Esophagus muscularis mucosa (tissue), 4 donors: Measurements from ENCODE around the gene DHX32.

Experiments
- CTCF ChIP-seq, 3 experiments: fragments of 200-600 bp in 2 of 3; fragments of 450-650 bp in 1 of 3; sonication (generic) in 2 of 3; IDR thresholded peaks; one replicate each; pipeline ENCODE4 v1.5.1; 2017 to 2019; ENCODE audit warnings: antibody characterized with exemption in 3 of 3, mild to moderate bottlenecking in 2 of 3, moderate library complexity in 1 of 3
- EP300 ChIP-seq: sonication (generic); formaldehyde crosslinking; IDR thresholded peaks from one replicate; pipeline ENCODE4 v1.6.1; 2017; ENCODE audit warnings: antibody characterized with exemption
- POLR2A ChIP-seq: fragments of 450-650 bp; IDR thresholded peaks from one replicate; pipeline ENCODE4 v1.6.1; 2017; ENCODE audit warnings: antibody characterized with exemption, moderate library complexity, mild to moderate bottlenecking, low read depth

- no peak for TF ChIP-seq CTCF (IDR thresholded peaks at IDR 0.05)
- TF ChIP-seq EP300: no peak
- no peak for TF ChIP-seq POLR2A
Measured at GRCh38 chr10:125916977-125917376, 35.9 kb upstream of the DHX32 start.
